Left ventricle myocardium inferior (tissue), 1 donor: ENCODE results near the gene KDM2A. TPM values are rescaled to one million over a fixed set of nuclear protein-coding genes. Genes with fewer than 3 reads are reported as not detected.
"Not testable (repeated sequence)": the region's sequence is repeated elsewhere in the genome, so short reads cannot be mapped to it uniquely, and the experiment has no call there.

Experiments
- DNase-seq: peaks from one replicate; pipeline ENCODE4 v3.0.0-alpha.2; 2020
- H3K27ac ChIP-seq: fragments of 200-600 bp; replicated peaks from 2 replicates; pipeline ENCODE4 v1.8.0; 2021
- H3K27me3 ChIP-seq: fragments of 200-600 bp; 2 replicates; pipeline ENCODE4 v1.8.0; 2021; ENCODE audit warnings: low read depth
- H3K36me3 ChIP-seq: fragments of 200-600 bp; 2 replicates; pipeline ENCODE4 v1.8.0; 2021
- H3K4me1 ChIP-seq: fragments of 200-600 bp; 2 replicates; pipeline ENCODE4 v1.8.0; 2021
- H3K4me3 ChIP-seq: fragments of 200-600 bp; 2 replicates; pipeline ENCODE4 v1.8.0; 2021; ENCODE audit warnings: mild to moderate bottlenecking, moderate library complexity
- H3K9me3 ChIP-seq: fragments of 200-600 bp; replicated peaks from 2 replicates; pipeline ENCODE4 v1.8.0; 2021
- intact Hi-C: fragments of 100-400 bp; cut with micrococcal nuclease; formaldehyde crosslinking; loops from one replicate; pipeline ENCODE4 v1.11.0; 2022
- total RNA-seq: library from RNA; stranded (reverse); fragmentation: NEBNext Ultra II Directional; extraction: Animal tissue kit (Norgen Biotek cat#: 25700); gene quantifications from one replicate; pipeline ENCODE4 v1.2.1, GENCODE V29; 2021
- TF ChIP-seq, protein P1 (sequence below): fragments of 200-600 bp; IDR thresholded peaks from 2 replicates; pipeline ENCODE4 v1.8.0; 2021; ENCODE audit warnings: antibody characterized with exemption, mild to moderate bottlenecking, borderline replicate concordance
- donor health status: DM: no; HTN: yes; CAD: no; lungs with severe emphysema.

Gene KDM2A
- total RNA-seq, 1 donor from 2014 or later: 37.6 TPM

DNA sequence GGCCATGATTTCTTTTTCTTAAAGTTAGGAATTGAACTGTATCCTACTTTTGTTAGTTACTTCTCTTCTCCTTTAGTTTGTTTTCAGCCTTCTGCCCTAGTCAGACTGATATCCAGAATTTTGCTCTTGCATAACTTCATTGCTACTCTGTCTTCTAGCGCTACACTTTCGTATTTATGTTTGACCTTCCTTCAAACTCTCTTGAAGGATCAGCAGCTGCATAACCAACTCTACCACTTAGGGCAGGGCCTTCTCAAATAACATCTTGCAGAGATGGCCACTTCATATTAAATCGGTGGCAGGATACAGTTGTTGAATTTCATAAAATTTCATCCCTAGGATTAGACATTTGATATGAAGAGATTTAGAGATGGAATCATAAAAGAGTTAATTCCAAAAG lies 43.9 kb downstream of the KDM2A start:
- no peaks in the 10 kb centered on the region for H3K9me3 ChIP-seq
- no peak for DNase-seq
- H3K4me1 ChIP-seq: peaks cover 36% of the 10 kb centered on the region
- H3K4me3 ChIP-seq: no peak overlapping the region
- no peak overlapping the region for H3K27ac ChIP-seq
- no peaks in the 10 kb centered on the region for H3K36me3 ChIP-seq
- intact Hi-C loops: no loop called here
- TF ChIP-seq, protein P1, sequence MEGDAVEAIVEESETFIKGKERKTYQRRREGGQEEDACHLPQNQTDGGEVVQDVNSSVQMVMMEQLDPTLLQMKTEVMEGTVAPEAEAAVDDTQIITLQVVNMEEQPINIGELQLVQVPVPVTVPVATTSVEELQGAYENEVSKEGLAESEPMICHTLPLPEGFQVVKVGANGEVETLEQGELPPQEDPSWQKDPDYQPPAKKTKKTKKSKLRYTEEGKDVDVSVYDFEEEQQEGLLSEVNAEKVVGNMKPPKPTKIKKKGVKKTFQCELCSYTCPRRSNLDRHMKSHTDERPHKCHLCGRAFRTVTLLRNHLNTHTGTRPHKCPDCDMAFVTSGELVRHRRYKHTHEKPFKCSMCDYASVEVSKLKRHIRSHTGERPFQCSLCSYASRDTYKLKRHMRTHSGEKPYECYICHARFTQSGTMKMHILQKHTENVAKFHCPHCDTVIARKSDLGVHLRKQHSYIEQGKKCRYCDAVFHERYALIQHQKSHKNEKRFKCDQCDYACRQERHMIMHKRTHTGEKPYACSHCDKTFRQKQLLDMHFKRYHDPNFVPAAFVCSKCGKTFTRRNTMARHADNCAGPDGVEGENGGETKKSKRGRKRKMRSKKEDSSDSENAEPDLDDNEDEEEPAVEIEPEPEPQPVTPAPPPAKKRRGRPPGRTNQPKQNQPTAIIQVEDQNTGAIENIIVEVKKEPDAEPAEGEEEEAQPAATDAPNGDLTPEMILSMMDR: no peak
- H3K27me3 ChIP-seq: no peaks in the 10 kb centered on the region

DNA sequence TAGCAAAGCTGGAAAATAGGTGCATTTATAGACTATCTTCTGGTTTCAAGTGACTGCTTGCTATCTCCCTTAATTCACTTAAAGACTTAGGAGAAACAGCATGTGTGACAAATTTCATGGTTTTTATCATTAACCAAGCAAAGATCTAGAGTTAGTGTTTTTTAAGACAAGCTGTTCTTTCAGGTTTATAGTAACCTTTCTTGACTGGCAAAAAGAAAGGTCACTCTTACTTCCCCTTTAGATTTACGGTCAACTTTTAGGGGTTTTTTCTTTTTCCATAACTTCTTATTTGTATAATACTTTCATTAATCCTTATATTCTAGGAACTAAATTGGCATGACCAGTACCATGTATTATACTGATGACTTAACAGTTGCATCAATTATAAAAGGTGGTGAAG lies 46.6 kb downstream of the KDM2A start:
- TF ChIP-seq, protein P1: no peak
- H3K4me3 ChIP-seq: no peak overlapping the region
- H3K27ac ChIP-seq: no peak overlapping the region
- intact Hi-C loops: no loop called here
- H3K4me1 ChIP-seq: peaks cover 32% of the 10 kb centered on the region
- H3K9me3 ChIP-seq: no peaks in the 10 kb centered on the region
- no peaks in the 10 kb centered on the region for H3K27me3 ChIP-seq
- no peaks in the 10 kb centered on the region for H3K36me3 ChIP-seq
- DNase-seq: no peak

DNA sequence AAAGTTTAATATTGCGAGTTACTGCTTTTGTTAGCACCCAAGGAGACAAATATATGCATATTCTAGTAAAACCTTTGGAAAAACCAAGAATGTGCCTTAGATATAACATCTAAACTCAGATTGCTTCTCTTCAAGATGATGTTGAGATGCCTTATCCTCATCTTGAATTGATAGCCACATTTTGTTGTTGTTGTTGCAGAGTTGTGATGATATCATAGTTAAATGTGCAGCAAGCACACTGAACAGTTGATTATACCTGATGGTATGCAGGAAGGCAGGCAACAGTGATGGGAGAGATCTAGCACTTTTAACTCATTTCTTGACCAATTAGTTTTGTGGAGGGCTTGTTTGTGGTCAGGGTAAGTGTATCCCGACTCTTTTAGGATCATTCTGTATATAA lies 48.0 kb downstream of the KDM2A start:
- intact Hi-C loops: no loop called here
- Histone ChIP-seq H3K27me3 (no peaks in the 10 kb centered on the region), H3K36me3 (peaks cover 6% of the 10 kb centered on the region), H3K27ac (no peak overlapping the region), H3K4me1 (peaks cover 19% of the 10 kb centered on the region), H3K4me3 (no peak overlapping the region), H3K9me3 (no peaks in the 10 kb centered on the region)
- DNase-seq: no peak
- TF ChIP-seq, protein P1: no peak

DNA sequence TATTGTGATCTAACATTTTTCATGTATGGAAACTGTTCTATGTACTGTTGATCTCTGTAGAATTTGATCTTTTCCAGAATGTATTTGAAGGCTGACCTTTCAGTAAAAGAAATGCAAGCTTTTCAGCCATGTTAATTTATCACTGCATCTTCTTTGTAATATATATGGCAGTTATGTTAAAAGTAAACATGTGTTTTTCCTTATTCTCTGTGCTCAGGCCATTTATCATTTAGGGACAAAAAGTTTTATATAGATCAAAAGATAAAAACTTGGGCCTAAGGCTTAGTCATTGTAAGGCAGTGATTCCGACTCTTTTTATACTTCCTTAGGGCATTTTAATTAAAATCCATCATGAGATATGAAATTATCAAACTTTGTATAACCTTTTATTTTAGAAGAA lies 48.7 kb downstream of the KDM2A start:
- Histone ChIP-seq H3K36me3 (peaks cover 6% of the 10 kb centered on the region), H3K27ac (no peak overlapping the region), H3K4me1 (peaks cover 19% of the 10 kb centered on the region), H3K9me3 (no peaks in the 10 kb centered on the region), H3K27me3 (no peaks in the 10 kb centered on the region), H3K4me3 (no peak overlapping the region)
- intact Hi-C loops: no loop called here
- TF ChIP-seq, protein P1: no peak
- DNase-seq: no peak

DNA sequence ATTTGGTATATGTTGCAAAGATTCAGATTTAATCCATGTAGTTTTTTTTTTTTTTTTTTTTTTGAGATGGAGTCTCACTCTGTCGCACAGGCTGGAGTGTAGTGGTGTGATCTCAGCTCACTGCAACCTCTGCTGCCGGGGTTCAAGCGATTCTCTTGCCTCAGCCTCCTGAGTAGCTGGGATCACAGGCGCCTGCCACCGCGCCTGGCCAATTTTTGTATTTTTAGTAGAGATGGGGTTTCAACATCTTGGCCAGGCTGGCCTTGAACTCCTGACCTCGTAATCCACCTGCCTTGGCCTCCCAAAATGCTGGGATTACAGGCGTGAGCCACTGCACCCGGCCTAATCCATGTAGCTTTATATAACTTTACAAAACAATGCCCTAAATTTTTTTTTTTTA lies 49.8 kb downstream of the KDM2A start:
- intact Hi-C loops, H3K4me3 ChIP-seq, H3K27ac ChIP-seq, H3K9me3 ChIP-seq, DNase-seq, H3K36me3 ChIP-seq, H3K27me3 ChIP-seq: not testable (repeated sequence)
- peaks cover 22% of the 10 kb centered on the region for H3K4me1 ChIP-seq

DNA sequence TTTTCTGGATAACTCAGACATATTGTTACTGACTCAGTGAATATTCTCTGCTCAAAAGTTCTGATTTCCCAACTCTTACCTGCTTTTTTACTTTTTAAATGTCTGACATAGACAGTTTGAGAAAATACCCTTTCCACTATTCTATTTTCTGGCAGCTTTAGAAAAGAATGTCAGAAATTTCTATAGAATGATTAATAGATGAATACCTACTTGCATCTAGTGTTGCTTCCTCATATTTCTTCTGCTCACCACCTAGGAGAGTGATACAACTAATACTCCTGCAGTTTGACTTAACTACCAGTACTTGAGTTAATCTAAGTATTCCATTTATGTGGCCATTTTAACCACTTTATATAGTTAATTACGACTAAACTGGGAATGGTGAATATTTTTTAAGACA lies 55.2 kb downstream of the KDM2A start:
- Histone ChIP-seq H3K4me3 (no peak overlapping the region), H3K4me1 (peaks cover 38% of the 10 kb centered on the region), H3K27ac (no peak overlapping the region), H3K27me3 (no peaks in the 10 kb centered on the region), H3K9me3 (no peaks in the 10 kb centered on the region), H3K36me3 (peaks cover 6% of the 10 kb centered on the region)
- TF ChIP-seq, protein P1: no peak
- intact Hi-C loops: no loop called here
- no peak for DNase-seq
